DMS53 treated with DMSO at 0.1 percent for 48 hours (cell line): ENCODE data around the gene EFNA2.

ENCODE experiments used
- DNase-seq: peaks from one replicate; lab custom pipeline; 2025; ENCODE audit not compliant: unreplicated experiment; lab: John Stamatoyannopoulos, UW

Gene EFNA2

DNA sequence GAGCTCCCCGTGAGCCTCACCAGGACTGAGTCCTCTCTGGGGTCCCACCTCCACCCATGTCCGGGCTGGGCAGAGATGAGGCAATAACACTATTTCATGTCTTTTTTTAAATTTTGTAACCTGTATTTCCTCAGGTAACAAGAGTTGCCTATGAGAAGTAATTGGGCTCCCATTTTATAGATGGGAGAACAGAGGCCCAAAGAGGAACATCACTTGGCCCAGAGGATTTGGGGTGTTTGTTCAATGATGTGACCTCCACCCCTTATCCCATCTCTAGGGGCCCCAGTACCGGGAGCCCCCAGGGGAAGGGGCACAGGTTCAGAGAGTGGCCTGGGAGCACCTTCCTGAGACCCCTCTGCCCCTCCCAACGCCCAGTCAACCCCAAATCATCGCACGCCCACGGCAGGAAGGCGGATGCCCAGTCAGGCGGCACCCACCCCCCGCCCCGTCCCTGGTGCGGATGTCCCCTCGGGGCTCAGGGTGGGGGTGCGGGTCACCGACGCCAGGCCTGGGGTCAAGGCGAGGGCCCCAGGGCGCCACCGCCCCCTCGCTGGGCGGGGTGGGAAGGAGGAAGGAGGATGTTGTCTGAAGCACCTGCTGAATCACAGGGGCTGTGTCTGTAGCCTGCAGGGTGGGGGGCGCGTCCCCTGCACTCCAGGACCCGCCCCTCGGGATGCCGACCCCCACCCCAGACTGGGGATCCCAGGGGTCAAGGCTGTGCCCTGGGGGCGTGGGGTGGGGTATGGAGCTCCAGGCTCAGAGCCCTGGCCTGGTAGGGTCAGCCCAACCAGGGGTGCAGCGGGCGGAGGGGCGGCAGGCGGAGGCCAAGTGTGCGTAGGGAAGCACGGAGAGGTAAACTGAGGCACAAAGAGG is 25.6 kb upstream of the EFNA2 start:
- DNase-seq: no peak

DNA sequence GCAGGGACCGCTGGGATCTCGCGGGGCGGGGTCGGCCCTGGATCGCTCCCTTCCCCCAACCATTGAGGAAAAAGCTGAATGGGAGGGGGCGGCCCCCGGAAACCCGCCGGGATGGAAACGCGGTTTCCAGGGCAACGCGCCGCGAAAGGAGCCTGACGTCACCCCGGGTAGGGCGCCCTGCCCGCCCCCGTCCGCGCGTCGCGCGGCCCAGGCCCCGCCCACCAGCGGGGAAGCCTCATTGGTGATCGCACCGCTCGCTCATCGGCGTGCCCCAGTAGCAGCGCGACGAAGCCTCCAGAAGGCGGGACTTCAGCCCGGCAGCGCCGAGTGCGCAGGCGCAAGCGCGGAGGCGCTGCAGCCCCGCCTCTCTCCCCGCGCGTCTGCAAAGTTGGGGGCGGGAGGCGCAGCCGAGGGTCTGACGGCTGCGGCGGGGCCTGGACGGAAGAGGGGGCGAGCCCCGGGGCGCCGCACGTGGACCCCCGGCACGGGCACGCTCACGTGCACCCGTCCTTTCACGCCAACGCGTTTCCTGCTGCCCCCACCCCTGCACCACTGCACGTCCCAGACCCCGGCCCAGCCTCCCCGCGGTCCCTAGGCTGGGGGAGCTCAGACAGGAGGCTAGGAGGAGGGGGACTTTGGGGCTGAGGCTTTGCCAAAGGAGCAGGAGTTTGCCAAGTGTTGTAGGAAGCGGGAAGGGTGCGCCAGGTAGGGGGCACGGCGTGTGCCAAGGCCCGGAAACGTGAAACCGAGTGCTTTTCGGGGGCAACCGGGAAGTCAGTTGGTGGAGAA is 24.7 kb upstream of the EFNA2 start:
- DNase-seq: peak; percentile 69

DNA sequence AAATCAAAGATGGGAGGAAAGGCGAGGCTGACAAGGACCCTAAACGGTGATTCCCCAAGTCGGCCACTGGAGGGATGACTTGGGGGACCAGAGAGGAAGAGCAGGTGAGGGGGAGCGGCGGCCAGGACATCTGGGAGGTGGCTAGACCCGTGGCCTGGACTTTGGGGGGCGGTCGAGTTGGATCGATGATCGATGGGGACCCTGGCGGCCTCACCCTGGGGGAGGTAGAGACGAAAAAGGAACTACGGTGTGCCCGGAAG is 24.2 kb upstream of the EFNA2 start:
- DNase-seq: no peak

DNA sequence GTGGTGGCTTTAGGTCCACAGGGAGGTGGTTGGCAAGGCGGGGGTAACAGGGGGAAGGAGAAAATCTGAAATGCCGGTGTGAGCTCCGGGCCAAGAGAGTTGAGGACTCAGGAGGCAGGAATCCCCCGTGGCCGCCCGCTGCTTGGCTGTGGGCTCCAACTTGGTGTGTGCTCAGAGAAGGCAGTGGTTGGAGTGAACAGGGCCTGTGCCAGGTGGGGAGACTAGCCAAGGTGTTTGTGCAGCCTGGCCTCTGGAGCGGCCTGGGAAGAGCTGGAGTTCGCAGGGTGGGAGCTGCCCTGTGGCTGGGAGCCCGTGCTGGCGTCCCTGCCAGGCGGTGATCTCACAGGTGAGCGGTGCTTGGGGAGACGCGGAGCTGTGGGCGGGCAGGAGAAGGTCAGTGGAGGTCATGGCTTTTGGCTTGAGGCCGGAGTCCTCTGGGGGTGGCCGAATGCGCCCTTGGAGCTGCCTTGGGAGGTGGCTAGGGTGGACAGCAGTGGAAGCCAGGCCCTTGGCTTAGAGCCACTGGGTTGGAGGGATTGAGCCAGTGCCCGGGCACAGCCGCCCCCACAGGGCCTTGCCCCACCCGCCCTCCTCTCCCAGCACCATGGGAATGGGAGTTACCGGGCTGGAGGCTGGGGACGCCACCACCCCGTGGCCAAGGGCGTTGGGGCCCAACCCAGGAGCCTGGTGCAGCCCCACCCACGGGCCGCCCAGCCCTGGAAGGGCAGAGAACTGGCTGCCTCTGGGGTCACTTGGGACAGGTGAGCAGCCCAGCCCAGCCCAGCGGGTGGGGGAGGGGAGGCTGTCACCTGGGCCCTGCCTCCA is 23.7 kb upstream of the EFNA2 start:
- DNase-seq: peak; percentile 31

DNA sequence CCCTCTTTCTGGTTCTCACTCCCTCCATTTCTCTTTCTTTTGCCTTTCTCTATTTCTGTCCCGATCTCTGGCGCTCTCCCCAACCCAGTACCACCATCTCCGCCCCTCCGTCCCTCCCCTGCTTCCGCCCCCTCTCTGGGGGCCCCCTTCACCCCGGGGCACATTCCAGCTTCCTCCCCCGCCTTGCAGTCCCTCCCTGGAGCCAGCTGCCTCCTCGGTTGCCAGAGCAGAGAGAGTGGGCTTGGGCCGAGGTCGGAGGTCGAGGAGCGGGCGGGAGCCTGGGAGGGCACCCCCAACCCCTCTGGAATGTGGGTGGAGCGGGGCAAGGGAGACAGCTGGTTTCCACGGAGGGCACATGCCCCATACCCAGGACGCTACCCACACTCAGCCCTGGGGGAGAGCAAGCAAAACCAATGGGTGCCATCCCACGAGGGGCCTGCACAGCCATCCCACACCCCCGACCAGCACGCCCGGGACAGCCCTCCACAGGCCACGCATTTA is 23.0 kb upstream of the EFNA2 start:
- DNase-seq: no peak

DNA sequence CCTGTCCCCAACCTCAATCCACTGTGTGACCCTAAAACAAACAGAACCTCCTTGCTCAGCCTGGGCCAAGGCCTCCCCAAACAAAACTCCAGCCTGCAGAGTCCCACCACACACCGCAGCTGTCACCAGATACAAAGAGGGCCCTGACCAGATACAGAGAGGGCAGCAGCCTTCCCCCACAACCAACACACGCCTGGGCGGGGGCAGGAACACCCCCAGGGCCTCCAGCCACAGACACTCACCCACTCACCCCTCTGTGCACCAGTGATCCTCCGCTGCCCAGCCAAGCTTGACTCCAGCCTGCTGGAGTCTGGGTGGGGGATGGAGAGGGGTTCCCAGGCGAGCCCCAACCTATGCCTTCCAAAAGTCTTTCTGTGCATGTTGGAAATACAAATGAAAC is 22.5 kb upstream of the EFNA2 start:
- DNase-seq: no peak

DNA sequence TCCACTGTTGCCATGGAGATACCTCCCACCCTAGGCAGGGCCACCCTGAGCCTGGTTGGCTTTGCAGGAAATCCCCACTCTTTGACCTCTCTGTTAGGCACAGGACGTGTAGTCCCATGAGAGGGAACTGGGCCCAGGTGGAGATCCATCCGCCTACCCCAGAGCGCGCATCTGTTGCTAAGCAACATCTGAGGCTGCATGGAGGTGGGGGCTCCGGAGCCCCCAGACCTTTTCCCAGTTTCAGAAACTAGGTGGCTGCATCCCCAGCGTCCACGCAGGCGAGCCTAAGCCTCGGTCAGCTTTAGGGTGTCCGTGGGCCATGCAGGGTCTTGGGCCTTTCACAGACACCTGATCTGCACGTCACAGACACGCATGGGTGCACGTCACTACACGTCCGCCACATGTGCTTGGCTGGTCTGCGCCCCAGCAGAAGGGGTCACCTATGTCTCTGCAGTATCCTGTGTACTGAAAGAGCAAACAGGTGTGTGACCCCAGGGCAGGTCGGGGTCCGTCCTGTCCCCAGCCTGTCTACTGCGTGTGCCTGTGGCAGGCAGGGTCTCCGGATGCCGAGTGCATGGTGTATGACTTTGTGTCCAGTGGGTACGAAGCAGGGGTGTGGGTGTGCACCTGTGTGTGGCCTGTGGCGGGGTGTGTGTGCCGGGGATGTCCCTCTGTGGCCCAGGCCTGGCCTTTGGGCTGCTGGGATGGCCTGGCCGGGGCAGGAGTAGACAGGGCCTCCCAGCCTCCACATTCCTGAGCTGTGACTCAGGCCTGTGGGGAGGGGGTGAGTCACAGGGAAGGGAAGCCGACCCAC is 20.7 kb upstream of the EFNA2 start:
- DNase-seq: no peak

DNA sequence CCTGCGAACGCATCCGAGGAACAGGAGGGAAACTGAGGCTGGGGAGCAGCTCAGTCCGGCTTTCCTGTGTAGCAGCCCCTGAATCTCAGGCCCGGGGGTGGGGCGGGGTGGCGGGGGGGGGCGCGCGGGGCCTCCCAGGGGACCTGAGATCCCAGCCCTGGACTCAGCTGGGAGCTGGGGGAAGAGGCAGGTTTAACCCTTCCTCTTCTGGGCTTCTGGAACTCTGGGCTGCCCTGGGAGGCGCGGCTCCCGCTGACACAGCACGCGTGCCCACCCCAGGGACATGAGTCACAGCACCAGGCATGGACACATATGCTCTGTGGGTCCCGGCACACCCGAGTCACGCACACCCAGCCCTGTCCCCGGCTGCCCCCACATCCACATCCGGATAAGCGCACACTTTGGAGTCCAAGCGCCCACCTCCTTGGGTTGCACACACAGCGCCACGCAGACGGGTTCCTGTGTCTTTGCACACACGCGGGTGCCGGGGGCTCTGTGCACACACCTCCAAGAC is 20.0 kb upstream of the EFNA2 start:
- DNase-seq: no peak

DNA sequence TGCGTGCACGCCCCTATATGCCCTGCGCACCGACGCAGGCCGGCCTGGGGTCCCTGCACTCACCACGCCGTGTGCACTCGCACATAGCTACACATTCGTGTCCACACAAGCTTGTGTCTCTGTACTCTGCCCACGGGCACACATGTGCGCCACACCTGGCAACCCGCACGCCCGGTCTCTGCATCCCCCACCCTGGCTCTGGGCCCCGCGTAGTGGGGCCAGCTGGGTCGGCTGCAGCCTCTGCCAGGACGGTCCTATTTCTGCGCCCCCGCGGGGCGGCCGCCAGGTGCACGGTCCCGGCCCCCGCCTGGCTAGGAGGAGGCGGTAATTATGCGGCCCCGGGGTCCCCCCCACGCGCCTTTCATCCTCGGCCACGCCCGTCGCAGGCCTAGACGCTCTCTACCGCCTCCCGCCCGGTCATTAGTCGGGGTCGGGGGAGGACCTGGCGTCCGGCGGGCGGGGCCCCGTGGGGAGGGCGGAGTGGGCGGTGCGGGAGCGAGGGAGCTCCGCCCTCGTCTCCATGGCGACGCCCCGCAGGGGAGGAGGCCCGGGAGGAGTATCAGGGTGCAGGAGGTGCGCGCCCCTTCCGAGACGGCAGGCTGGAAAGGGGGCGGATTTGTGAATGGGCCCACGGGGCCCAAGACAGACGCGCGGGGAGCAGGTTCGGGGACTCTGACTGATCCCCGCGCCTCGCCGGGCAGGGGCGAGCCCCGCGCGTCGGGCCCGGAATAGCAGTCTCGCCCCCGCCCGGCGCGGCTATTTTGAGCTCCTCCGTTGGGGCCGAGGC is 19.4 kb upstream of the EFNA2 start:
- peak; percentile 40 for DNase-seq

DNA sequence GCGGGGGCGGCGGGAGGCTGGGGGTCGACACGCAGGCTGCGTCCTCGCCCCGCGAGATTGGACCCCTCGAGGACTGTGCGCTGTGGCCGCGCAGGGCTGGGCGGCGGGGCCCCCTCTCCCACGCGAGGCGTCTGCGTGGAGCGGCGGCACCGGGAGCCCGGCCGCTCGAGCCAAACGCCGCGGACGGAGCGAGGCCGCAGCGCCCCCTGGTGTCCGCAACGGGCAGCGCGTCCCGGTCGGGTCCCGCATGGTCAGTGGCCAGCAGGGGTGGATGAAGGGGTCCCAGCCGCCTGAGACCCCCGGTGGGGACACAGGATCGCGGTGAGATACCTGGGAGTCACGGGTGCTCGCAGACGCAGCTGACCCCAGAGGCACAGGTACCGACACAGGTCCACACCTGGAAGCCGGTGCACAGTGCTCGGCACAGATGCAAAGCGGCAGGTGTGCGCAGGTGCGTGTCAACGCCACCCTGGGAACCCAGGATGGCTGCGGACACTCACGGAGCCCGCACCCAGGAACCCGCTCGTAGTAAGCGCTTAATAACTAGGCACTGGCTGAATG is 18.7 kb upstream of the EFNA2 start:
- peak; percentile 28 for DNase-seq

DNA sequence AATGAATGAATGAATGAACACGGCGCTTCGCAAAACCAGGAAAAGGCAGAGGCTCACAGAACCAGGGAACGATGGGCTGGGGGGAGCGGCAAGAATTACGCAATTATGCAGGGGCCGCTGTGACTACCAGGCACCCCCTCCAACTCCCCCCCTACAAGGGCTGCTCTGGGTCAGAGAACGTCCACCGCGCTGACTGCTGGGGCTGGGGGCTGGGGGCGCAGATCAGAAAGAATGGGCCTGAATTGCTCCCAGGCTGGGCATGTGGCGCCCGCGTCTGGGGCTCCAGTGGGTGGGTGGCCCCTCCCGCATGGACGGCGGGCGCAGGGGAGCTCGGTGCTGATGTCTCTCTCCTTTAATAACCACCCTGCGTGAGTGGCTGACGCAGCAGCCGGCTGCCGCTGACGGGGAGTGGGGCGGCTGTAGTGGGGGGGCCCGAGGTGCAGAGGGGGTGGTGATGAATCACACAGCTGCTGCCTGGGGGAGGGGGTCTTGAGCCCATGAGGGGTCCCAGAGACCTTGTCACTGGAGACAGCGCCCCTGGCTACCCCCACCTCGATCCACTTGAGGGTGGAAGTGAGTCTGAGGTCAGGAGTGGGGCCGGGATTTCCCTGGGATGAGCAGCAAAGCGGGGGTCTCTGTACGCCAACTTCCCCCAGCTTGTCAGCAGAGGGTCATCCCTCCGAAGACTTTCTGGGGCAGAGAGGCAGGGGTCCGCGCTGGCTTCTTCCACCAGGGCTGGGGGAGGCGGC is 18.0 kb upstream of the EFNA2 start:
- no peak for DNase-seq

DNA sequence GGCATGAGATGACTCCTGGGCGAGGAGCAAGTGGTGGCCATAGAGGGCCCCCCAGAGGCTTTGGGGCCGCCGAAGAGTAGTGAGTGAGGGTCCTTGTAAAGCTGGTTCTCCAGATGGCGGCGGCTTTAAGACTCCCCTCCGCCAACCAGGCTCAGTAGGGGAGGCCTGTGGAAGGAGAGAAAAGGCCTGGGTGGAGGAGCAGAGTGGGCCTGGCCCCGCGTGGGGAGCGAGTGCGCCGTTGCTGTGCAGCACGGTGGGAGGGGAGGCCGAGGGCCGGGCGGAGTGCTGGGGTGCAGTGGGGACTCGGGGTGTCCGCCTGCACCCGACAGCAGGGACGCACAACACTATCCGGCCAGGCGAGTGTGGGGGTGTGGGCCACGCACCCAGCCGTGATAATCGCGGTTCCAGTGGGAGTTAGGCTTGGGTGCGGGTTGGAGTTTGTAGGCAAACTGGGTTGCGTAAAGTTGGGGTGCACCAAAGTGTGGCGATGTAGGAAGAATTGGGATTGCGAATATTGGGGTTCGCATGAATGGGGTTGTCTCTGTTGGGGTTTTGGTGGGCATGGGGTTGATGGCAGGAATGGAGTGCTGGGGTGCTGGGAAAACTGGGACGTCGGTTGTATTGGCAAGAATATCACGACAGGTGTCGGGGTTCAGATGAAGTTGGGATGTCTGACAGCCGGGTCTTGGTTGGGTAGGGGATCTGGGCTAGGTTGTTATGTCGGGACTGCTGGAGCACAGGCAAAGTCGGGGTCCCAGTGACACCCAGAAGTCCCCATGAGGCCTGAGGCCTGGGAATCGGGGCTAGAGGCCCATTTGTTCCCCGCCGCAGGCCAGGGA is 17.2 kb upstream of the EFNA2 start:
- no peak for DNase-seq

DNA sequence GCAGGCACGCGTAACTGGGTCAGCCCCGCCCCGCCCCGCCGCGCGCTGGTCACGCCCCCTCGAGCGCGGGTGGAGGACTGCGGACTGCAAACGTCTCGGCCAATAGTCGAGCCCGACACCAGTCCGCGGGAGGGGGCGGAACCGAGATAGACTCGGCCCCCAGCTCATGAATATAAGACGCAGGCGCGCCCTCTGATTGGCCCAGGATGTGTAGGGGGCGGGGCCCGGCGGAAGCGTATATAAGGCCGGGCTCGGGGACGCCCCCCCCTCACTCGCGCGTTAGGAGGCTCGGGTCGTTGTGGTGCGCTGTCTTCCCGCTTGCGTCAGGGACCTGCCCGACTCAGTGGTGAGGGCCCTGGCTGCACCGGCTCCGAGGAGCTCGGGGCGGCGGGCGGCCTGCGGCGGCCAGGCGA is 16.6 kb upstream of the EFNA2 start, which contains the start of gene CIRBP:
Gene CIRBP, plus strand, starts transcription at position 268 of the 413 bp plus-strand sequence. CDS start 1,602 bp downstream, outside the sequence.
- DNase-seq: peak; percentile 87

DNA sequence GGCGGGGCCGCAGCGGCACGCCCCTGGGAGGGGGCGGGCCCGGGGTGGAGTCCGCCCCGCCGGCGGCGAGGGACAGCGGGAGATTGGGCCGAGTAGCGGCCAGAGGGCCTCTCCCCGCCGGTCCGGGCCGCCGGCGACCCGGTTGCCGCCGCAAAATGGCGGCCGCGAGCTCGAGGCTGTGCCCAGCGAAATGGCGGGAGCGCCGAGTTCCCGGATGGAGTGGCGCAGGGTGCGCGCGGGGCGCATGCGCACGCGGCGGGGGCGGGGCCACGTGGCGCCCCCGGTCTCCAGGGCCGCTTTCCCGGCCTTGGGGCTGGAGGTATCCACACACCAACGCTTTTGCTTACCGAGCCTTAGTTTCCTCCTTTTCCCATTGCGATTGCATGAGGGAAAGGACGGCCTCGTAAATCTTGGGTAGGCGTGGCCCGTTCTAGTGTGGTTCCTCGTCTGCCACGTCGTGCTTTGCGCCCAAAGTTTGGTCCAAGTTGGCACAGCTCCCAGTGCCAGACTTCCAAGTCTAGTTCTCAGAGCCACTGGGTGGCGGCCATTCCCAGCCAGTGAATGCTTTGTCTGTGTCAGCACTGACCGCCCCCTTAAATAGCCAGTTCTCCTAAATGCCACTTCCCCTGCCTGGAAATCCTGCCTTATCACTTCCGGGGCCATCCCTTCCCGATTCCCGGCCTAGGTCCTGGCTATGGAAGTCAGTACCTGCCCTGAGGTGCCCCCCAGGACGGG is 16.0 kb upstream of the EFNA2 start:
- peak; percentile 41 for DNase-seq

DNA sequence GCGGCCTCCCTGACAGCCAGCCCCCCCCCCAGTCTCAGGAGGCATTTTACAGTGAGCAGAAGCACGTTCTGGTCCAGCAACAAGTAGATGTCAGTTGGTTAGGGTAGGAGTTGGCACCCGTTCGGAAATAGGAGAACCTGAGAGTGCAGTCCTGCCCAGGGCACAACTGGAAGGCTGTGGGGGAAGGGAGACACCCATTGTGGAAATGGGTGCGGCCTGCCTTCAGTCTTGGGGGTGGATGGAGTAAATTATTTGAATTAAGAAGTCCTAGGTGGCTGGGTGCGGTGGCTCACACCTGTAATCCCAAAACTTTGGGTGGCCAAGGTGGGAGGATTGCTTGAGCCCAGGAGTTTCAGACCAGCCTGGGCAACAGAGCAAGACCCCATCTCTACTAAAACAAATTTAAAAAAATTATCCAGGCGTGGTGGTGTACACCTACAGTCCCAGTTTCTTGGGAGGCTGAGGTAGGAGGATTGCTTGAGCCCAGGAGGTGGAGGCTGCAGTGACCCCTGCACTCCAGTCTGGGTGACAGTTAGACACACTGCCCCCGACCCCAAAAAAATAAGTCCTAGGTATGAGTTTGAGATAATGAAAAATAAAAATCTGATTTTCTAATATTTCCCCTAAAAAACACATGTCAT is 15.3 kb upstream of the EFNA2 start:
- no peak for DNase-seq

DNA sequence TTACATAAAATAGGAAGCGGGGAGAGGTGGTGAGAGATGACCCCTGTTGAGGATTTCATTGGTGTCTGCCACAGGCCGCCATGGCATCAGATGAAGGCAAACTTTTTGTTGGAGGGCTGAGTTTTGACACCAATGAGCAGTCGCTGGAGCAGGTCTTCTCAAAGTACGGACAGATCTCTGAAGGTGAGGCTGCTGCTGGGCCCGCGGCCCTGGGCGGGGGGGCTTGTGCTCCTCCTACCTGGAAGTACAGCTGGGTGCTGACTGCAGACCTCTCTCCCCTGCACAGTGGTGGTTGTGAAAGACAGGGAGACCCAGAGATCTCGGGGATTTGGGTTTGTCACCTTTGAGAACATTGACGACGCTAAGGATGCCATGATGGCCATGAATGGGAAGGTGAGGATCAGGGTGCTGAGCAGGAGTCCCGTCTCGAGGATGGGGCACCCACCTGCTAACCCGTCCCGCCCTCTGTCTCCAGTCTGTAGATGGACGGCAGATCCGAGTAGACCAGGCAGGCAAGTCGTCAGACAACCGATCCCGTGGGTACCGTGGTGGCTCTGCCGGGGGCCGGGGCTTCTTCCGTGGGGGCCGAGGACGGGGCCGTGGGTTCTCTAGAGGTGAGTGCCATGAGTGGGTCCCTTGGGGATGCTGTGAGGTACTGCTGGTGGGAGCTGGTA is 14.7 kb upstream of the EFNA2 start:
- DNase-seq: no peak
